Measurements from ENCODE around the gene PUS3. TPM values are rescaled to one million over a fixed set of nuclear protein-coding genes. Genes with fewer than 3 reads are reported as not detected.

Gene PUS3
- polyA plus RNA-seq, 1 experiment: 13.2 TPM

GRCh38 chr11:125946712-125947418 lies 43.9 kb upstream of the PUS3 start:
- ChIA-PET POLR2A (no interaction called here), CTCF (no interaction called here)
- no peak overlapping the region for H3K4me3 ChIP-seq (ENCODE audit: low read depth, low read length)
- H3K27me3 ChIP-seq (ENCODE audit: control insufficient read depth, insufficient read depth, low read length): peaks cover 31% of the 10 kb centered on the region
- no peak for DNase-seq (ENCODE audit: low read depth, low spot score)
- H3K9me3 ChIP-seq (ENCODE audit: control insufficient read depth, insufficient read depth, low read length): no peaks in the 10 kb centered on the region
- TF ChIP-seq, protein P1, sequence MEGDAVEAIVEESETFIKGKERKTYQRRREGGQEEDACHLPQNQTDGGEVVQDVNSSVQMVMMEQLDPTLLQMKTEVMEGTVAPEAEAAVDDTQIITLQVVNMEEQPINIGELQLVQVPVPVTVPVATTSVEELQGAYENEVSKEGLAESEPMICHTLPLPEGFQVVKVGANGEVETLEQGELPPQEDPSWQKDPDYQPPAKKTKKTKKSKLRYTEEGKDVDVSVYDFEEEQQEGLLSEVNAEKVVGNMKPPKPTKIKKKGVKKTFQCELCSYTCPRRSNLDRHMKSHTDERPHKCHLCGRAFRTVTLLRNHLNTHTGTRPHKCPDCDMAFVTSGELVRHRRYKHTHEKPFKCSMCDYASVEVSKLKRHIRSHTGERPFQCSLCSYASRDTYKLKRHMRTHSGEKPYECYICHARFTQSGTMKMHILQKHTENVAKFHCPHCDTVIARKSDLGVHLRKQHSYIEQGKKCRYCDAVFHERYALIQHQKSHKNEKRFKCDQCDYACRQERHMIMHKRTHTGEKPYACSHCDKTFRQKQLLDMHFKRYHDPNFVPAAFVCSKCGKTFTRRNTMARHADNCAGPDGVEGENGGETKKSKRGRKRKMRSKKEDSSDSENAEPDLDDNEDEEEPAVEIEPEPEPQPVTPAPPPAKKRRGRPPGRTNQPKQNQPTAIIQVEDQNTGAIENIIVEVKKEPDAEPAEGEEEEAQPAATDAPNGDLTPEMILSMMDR (IDR thresholded peaks at IDR 0.05; ENCODE audit: low read depth, low read length): no peak
- H3K27ac ChIP-seq (ENCODE audit: low read depth, low read length): no peak overlapping the region

- ChIA-PET POLR2A (no interaction called here), CTCF (interaction anchor here (0.6 kb wide), 1 partner anchor 194 kb away, joined by 3 read pairs; no protein-coding TSS in a partner anchor)
- TF ChIP-seq, protein P1 (IDR thresholded peaks at IDR 0.05; ENCODE audit: low read depth, low read length): no peak
- Histone ChIP-seq H3K27ac (ENCODE audit: low read depth, low read length) (no peak within 1 kb of the TSS), H3K27me3 (ENCODE audit: control insufficient read depth, insufficient read depth, low read length) (peaks cover 23% of the 10 kb centered on the region), H3K9me3 (ENCODE audit: control insufficient read depth, insufficient read depth, low read length) (no peaks in the 10 kb centered on the region), H3K4me3 (ENCODE audit: low read depth, low read length) (no peak within 1 kb of the TSS)
- no peak for DNase-seq (ENCODE audit: low read depth, low spot score)
These were observed 43.0 kb upstream of the PUS3 start, which contains the start of gene VSIG10L2 for GRCh38 chr11:125945797-125946520. TSS of gene VSIG10L2 (plus strand) at chr11:125946044. CDS start at chr11:125946056, 12 bp downstream.

- CTCF ChIA-PET: no interaction called here
- Histone ChIP-seq H3K9me3 (ENCODE audit: control insufficient read depth, insufficient read depth, low read length) (no peaks in the 10 kb centered on the region), H3K27me3 (ENCODE audit: control insufficient read depth, insufficient read depth, low read length) (peaks cover 18% of the 10 kb centered on the region), H3K27ac (ENCODE audit: low read depth, low read length) (no peak overlapping the region), H3K4me3 (ENCODE audit: low read depth, low read length) (no peak overlapping the region)
- POLR2A ChIA-PET: no interaction called here
- TF ChIP-seq, protein P1 (IDR thresholded peaks at IDR 0.05; ENCODE audit: low read depth, low read length): no peak
- DNase-seq (ENCODE audit: low read depth, low spot score): no peak
These were observed 42.2 kb upstream of the PUS3 start for GRCh38 chr11:125945011-125945796.

DNA sequence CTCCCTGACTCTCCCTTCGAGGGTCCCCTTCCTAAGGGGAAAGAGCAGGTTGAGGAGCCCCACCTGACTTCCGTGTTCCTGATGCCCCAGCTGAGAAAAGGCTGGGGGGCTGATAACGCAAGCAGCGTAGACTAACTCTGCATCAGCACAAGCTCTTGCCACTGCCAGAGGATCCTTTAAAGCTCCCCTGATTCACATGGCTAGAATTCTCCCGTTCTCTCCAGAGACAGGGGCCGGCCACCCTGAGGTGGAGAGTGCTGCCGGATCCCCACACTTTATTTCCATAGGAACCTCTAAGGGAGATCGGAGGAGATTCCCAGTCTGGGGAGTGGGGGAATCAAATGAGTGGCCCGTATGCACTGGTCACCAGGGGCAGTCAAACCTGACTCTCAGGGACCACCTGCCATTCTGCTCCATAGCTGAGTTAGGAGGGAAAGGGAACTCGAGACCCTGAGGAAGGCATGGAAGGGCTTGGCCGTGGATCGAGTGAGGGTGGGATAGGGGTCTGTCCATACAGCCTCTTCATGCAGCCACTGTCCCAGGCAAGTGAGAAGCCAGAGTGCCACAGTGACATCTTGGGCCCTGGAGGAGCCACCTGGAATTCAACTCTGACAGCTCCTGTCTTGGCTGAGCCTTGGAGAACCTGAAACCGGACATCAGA lies 41.5 kb upstream of the PUS3 start:
- ChIA-PET CTCF (interaction anchor here (0.6 kb wide), 1 partner anchor 21 kb away, joined by 3 read pairs; no protein-coding TSS in a partner anchor), POLR2A (no interaction called here)
- Histone ChIP-seq H3K27me3 (ENCODE audit: control insufficient read depth, insufficient read depth, low read length) (peaks cover 18% of the 10 kb centered on the region), H3K9me3 (ENCODE audit: control insufficient read depth, insufficient read depth, low read length) (no peaks in the 10 kb centered on the region), H3K27ac (ENCODE audit: low read depth, low read length) (no peak overlapping the region), H3K4me3 (ENCODE audit: low read depth, low read length) (no peak overlapping the region)
- TF ChIP-seq, protein P1 (IDR thresholded peaks at IDR 0.05; ENCODE audit: low read depth, low read length): no peak
- no peak for DNase-seq (ENCODE audit: low read depth, low spot score)

All from AG04450 (cell line).